ENCODE measurements around the gene GPA33. TPM values are rescaled to one million over a fixed set of nuclear protein-coding genes. Genes with fewer than 3 reads are reported as not detected.

GPA33 gene
- polyA plus RNA-seq, 1 of the 3 experiments (the other 2 are of a cell fraction): not detected

GRCh38 chr1:167094690-167095089 lies 4.5 kb upstream of the GPA33 start:
- H3K27ac ChIP-seq (ENCODE audit: low read depth in 2 of 2, low read length in 1 of 2): no peak overlapping the region
- CTCF ChIA-PET: interaction anchor here (1.8 kb wide), 1 partner anchor 10 kb away, joined by 5 read pairs; no protein-coding TSS in a partner anchor
- H3K4me3 ChIP-seq (ENCODE audit: low read depth in 2 of 2, low read length in 1 of 2): no peak overlapping the region
- no peaks in the 10 kb centered on the region for H3K9me2 ChIP-seq
- TF ChIP-seq RAD21 (IDR thresholded peaks at IDR 0.05; ENCODE audit: low read length) (no peak), RXRA (IDR thresholded peaks at IDR 0.05; ENCODE audit: borderline replicate concordance, low read depth) (no peak), JUND (IDR thresholded peaks at IDR 0.05) (no peak), USF1 (IDR thresholded peaks at IDR 0.05; ENCODE audit: borderline replicate concordance, low read depth) (no peak), REST (IDR thresholded peaks at IDR 0.05; ENCODE audit: low read depth, low read length) (no peak), RFX5 (IDR thresholded peaks at IDR 0.05; ENCODE audit: low read length) (no peak), GATA2 (CRISPR knock-in tag; IDR thresholded peaks at IDR 0.05) (no peak)
- no peaks in the 10 kb centered on the region for H4K20me1 ChIP-seq (ENCODE audit: insufficient read depth)
- no peak for DNase-seq
- no peaks in the 10 kb centered on the region for H3K9me3 ChIP-seq
- no peaks in the 10 kb centered on the region for H3F3A ChIP-seq (replicated peaks; ENCODE audit: insufficient read depth)
- no peaks in the 10 kb centered on the region for H3K79me2 ChIP-seq (ENCODE audit: insufficient read depth)
- H3K27me3 ChIP-seq (ENCODE audit: insufficient read depth): no peaks in the 10 kb centered on the region
- H3K36me3 ChIP-seq (replicated peaks in 1 of 2; ENCODE audit: control insufficient read depth in 1 of 2, insufficient read depth in 2 of 2, low read length in 1 of 2): no peaks in the 10 kb centered on the region
- POLR2A ChIA-PET: no interaction called here
- no peak overlapping the region for H3K4me2 ChIP-seq
- H3K4me1 ChIP-seq (ENCODE audit: control insufficient read depth in 1 of 2, insufficient read depth in 2 of 2, low read depth in 1 of 2, low read length in 1 of 2): peaks cover 0 to 4% of the 10 kb centered on the region in 2 experiments; a peak in 1 of 4 replicates
- H2AFZ ChIP-seq (ENCODE audit: low read depth): no peak overlapping the region
- 79% methylated on average over 8 of the region's 8 CpGs for WGBS (ENCODE audit: low lambda C conversion rate)
- H3K9ac ChIP-seq: no peak overlapping the region

GRCh38 chr1:167093846-167094516 lies 3.8 kb upstream of the GPA33 start, which contains the start of gene STYXL2:
Gene STYXL2 (plus strand): TSS chr1:167094075. CDS start chr1:167094850, 775 bp downstream.
- Histone ChIP-seq H3K27me3 (ENCODE audit: insufficient read depth) (no peaks in the 10 kb centered on the region), H3K9me3 (no peaks in the 10 kb centered on the region), H3K4me3 (ENCODE audit: low read depth in 2 of 2, low read length in 1 of 2) (no peak within 1 kb of the TSS), H3K4me2 (no peak within 1 kb of the TSS), H3K4me1 (ENCODE audit: control insufficient read depth in 1 of 2, insufficient read depth in 2 of 2, low read depth in 1 of 2, low read length in 1 of 2) (peaks cover 0 to 4% of the 10 kb centered on the region in 2 experiments; a peak in 1 of 4 replicates), H3F3A (replicated peaks; ENCODE audit: insufficient read depth) (no peaks in the 10 kb centered on the region), H4K20me1 (ENCODE audit: insufficient read depth) (no peaks in the 10 kb centered on the region), H3K9me2 (no peaks in the 10 kb centered on the region), H3K36me3 (replicated peaks in 1 of 2; ENCODE audit: control insufficient read depth in 1 of 2, insufficient read depth in 2 of 2, low read length in 1 of 2) (no peaks in the 10 kb centered on the region), H3K27ac (ENCODE audit: low read depth in 2 of 2, low read length in 1 of 2) (no peak within 1 kb of the TSS), H2AFZ (ENCODE audit: low read depth) (no peak within 1 kb of the TSS), H3K9ac (no peak within 1 kb of the TSS), H3K79me2 (ENCODE audit: insufficient read depth) (no peaks in the 10 kb centered on the region)
- DNase-seq: no peak
- POLR2A ChIA-PET: no interaction called here
- TF ChIP-seq GATA2 (CRISPR knock-in tag; IDR thresholded peaks at IDR 0.05) (no peak), EP300 (IDR thresholded peaks at IDR 0.05; ENCODE audit: borderline replicate concordance in 1 of 2, low read depth in 1 of 2, low read length in 1 of 2) (no peak), CTCF (IDR thresholded peaks at IDR 0.05) (no peak), USF1 (IDR thresholded peaks at IDR 0.05; ENCODE audit: borderline replicate concordance, low read depth) (no peak)
- CTCF ChIA-PET: interaction anchor here (0.6 to 2.4 kb wide), 4 partner anchors 10 to 184 kb away, joined by 3 to 9 read pairs (median 6); no protein-coding TSS in a partner anchor
- WGBS (ENCODE audit: low lambda C conversion rate): 55% methylated on average over 6 of the region's 8 CpGs

All from SK-N-SH (cell line).